GM18873 (cell line): Measurements from ENCODE around the gene ESD.
"Not testable (repeated sequence)": the region's sequence is repeated elsewhere in the genome, so short reads cannot be mapped to it uniquely, and the experiment has no call there.

Source experiments
- ATAC-seq: cut with Tn5 transposase; IDR thresholded peaks from one replicate; pipeline ENCODE4 v1.9.1; 2021; ENCODE audit warnings: mild to moderate bottlenecking, moderate library complexity, moderate number of reproducible peaks; ENCODE audit not compliant: unreplicated experiment, low FRiP score

The ESD gene

DNA sequence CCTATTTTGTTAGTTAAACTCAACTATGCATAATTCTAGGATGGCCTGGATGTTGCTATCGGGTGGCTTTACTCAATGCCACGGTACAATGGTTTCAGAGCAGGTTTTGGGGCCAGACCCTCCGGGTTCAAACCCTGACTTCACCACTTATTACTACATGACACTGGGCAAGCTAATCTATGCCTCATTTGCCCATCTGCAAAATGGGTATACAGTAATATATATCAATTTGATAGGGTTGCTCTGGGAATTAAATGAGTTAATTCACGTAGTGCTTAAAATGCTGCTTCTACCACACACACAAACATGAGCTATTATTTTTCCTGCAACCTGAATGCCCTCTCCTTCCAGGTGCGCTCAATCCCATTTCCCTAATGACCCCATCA lies 839 bp downstream of the ESD start:
- no peak for ATAC-seq

DNA sequence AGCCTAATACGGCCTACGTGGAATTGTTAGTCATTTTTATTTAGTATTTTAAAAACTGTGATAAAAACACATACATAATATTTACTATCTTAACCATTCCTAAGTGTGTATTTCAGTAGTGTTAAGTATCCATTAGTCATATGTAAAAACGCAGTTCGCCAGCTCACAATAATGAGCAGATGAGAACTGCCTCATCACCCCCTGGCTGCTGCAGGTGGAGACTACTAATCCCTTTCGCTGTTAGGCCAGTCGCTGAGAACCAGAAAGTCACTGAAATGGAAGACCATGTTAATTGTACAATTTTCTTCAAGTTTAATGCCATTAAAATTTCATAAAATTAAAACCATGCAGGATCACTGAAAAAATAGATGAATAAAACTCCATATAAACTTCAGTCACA lies 1.6 kb downstream of the ESD start:
- no peak for ATAC-seq

DNA sequence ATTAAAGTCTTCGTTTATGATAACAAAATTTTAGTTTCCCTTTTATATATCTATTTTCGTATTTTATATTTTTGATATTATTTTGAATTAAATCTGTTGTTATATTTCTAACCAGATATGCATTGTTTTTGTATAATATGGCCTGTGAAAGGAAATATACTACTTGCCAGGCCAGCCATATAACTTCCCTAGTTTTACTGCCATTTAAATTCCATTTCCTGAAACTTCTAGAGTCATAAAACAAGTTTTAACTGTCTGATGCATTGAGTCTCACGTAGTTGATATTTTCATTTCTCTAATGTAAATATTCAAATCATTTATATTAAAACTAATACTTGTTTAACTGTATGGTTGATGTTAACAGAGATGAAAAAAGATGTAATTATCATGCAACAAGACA lies 13.5 kb downstream of the ESD start:
- no peak for ATAC-seq

DNA sequence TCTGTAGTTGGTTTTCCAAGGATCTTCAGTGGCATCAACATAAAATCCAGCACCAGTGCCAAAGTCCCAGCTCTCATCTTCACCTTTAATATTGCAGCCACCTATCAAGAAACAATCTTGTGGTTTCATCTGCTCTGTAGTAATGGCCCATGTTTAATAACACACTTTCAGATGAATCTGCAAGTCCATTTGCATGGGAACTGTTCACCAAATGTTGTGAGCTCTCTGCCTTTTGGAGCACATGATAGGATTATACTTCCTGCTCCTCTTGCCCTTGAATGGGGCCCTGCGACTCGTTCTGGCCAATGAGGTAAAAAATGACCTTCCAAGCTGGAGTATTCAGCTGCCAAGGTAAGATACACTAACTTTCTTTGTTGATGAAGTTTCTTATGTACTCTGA lies 14.3 kb downstream of the ESD start:
- ATAC-seq = no peak

DNA sequence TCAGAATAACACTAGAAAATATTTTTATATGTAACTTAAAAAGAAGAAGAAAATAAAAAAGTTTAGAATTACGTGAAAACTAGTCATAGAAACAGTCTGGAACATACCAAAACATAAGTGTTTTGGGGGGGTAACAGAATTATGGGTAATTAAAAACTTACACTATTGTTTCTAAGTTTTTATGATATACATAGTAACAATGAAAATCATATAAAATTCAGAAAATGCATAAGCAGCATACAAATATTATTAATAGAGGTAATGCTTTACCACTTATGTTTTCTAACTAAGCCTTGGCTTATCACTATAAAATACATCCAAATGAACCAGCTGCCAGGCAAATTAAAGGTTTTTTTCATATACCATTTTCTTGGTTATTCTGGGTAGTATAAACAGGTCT lies 14.9 kb downstream of the ESD start:
- no peak for ATAC-seq

DNA sequence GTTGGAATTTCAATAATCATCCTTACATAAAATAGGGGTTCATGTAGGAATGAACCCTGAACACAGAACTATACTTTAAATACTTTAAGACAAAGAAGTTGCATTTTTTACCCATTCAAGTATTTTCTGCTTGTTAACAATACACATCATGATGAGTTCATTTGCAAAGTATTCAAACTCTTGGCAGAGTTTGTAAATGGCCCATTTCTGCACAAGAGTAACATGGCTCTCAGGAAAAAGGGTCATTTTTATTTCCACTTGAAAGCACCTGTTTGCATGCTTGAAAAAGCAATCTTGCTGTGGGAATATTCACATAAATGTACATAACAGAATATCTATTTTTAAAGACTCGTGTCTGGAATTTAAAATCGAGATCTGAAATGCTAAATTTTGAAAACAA lies 18.1 kb downstream of the ESD start:
- ATAC-seq = no peak

DNA sequence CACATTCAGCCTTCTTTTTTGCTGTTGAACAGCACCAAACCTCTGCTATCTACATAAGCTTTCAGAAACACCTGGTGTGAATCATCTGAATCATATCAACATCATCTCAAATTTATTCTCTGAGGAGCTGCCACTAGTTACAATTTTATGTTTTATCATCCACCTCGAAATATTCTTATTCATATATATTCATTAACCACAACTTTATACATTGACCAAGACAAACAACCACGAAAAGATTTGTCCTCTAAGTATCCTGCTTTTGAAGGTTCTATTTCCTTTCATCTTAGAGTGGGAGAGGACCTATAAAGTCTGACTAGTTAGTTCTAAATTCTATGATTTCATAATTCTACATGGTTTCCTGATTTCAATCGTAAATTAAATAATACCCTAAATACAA lies 18.9 kb downstream of the ESD start:
- no peak for ATAC-seq

DNA sequence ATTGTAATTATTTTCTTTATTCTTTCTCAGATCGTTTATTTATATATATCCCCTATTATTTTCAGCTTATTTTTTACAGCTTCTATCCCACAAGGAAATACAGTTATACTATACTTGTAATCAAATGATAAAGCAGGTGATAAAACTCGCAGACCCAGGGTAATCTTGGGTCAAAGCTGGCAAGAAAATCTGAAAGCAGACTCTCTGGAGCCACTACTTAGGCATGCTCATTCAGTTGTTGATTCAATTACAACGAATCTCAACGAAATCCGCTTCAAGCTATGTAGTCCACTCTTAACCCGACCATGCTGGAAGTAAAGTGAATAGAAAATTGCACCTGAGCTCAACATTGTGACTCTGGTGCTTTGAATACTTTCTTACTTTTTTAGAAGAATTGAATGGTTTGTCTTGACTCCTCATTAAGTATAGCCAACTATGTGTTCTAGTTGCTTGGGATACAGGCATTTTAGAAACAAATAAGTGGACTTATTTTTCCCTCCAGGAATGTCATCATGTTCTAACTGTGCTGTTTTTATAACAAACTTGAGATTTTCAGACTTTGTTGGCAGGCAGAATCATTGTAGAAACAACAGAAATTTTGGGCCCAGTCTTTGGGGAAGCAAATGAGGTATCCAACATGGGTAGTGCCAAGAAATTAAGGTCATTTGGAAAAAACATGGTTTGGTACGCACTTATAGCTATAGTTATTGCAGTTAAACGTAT lies 21.4 kb downstream of the ESD start:
- ATAC-seq = no peak

DNA sequence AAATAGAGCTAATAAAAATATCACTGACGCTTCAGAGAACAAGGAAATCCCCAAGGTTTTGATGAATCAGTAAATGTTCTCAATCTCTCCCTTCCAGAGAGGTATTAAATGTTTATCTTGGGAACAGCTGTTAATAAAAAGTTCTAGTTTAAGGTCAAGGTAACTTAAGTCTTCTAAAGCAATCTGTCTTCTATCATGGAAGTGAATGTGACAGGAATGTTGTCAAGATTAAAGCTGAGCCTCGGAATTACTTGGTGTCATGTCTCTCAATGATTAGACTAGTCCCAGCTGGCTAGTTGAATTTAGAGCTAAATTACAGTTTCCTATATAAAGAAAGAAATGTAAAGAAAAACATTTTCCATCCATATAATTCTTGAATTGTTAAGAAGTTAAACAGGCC lies 23.4 kb downstream of the ESD start:
- no peak for ATAC-seq

DNA sequence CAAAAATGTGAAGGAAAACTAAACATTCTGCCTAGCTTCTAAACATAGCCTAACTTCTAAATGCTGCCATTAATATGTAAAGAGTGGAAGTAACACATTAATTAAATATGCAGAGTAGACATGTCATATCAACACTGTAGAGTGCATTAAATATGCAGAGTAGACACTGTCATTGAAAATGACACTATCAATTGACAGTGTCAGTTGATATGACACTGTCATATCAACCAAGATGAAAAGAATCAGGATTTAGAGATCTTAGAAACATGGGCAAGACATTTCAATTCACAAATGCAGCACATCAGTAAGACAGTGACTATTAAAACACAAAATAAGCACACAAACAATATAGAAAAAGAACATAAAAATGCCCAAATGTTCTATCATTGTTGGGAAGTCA lies 25.3 kb downstream of the ESD start:
- ATAC-seq = no peak

DNA sequence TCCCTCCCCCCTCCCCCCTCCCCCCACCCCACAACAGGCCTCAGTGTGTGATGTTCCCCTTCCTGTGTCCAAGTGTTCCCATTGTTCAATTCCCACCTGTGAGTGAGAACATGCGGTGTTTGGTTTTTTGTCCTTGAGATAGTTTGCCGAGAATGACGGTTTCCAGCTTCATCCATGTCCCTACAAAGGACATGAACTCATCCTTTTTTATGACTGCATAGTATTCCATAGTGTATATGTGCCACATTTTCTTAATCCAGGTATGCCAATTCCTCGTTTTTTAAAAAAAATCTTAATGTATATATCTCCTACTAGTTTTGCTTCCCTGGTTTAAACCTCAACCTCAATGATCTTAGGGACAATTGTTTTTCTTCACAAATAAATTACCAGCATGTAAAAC lies 27.0 kb downstream of the ESD start:
- not testable (repeated sequence) for ATAC-seq

DNA sequence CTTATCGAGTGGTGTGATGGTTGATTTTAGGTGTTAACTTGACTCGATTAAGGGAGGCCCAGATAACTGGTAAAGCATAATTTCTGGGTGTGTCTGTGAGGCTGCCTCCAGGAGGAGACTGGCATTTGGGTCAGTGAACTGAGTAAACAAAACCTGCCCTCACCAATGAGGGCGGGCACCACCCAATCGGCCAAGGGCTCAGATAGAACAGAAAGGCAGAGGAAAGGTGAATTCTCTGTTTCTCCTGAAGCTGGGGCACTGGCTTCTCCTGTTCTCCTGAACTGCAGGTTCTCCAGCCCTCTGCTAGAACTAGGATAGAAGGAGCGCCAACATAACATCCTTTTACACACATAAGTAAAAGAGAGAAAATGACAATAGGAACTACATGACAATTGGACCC lies 35.1 kb downstream of the ESD start:
- ATAC-seq = no peak

DNA sequence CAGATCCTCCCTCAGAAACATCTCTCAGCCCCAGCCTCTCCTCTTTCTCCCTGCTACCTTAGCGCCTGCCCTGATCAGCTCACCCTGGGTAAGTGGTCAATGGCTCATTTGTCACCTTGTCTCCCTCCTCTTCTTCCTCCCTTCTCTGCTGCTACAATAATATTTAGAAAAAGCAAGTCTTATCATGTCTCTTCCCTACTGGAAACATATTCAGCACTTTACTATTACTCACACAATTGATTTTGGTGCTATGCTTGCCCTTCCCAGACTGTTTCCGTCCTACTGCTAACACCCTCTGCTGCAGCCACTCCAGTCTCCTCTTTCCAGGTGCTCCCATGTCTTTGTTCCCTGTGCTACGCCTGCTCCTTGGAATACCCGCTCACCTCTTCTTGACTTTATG lies 35.8 kb downstream of the ESD start:
- no peak for ATAC-seq

DNA sequence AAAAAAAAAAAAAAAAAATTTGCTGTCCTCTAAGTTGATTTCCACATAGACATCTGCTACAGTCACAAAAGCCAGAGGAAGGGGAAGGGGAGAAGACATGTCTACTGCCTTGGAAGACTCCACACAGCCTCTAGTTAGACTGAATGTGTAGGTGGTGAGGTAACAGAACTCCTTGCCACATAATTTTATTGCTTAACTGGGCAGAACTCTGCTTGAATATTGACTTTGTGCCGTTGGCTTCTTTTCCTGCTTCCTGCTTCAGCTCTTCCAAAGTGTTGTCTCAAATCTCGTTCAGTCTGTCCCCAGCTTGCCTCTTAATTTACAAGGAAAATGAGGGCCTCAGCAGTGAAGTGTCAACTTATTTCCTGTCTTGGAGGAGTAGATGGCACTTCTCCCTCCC lies 37.1 kb downstream of the ESD start:
- no peak for ATAC-seq

DNA sequence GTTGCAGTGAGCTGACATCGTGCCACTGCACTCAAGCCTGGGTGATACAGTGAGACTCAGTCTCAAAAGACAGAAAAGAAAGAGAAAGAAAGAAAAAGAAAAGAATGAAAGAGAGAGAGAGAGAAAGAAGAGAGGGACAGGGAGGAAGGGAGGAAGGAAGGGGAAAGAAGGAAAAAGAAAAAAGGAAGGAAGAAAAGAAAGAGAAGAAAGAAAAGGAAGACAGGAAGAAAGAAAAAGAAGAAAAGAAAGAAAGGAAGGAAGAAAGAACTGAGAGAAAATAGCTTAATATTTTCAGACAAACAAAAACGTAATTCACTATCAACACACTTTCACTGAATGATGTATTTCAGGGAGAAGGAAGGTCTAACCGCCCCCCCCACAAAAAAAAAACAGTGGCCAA lies 39.3 kb downstream of the ESD start:
- no peak for ATAC-seq

DNA sequence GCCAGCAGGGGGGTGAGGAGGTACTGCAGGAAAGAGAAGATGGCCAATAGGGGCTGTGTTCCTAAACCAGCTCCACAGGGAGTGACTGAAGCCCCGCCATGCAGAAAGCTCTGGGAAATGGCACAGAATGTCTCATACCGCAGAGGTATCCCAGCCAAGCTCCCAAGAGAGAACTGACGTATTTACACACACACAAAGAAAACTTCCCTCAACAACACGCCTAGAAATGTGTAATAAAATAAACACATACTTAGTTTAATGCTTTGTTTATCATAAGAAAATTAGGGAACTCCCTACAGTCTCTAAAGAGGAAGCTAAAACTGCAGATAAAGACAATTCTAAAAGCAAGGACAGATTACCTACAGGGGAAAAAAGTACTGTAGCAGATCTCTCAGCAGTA lies 40.0 kb downstream of the ESD start:
- no peak for ATAC-seq

DNA sequence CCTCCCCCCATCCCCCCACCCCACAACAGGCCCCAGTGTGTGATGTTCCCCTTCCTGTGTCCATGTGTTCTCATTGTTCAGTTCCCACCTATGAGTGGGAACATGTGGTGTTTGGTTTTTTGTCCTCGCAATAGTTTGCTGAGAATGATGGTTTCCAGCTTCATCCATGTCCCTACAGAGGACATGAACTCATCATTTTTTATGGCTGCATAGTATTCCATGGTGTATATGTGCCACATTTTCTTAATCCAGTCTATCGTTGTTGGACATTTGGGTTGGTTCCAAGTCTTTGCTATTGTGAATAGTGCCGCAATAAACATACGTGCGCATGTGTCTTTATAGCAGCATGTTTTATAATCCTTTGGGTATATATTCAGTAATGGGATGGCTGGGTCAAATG lies 41.5 kb downstream of the ESD start:
- not testable (repeated sequence) for ATAC-seq

DNA sequence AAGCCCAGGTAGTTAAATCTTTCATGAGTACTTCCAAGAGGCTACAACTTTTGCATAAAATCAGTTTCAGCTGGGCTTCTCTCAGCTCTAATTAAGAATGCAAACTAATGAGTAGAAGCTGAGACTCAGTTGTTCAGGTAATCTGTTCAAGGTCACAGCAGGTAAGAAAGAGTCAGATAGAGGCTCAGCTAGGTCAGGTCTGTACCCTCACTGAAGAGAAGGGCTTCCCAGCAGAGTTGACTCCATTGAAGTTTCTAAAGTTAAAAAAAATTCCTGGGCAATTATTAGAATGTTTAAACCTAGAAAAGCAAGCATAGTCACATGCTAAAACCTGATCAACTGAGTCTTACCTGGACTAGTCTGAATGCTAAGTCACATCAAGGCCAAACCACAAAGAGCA lies 42.1 kb downstream of the ESD start:
- no peak for ATAC-seq

DNA sequence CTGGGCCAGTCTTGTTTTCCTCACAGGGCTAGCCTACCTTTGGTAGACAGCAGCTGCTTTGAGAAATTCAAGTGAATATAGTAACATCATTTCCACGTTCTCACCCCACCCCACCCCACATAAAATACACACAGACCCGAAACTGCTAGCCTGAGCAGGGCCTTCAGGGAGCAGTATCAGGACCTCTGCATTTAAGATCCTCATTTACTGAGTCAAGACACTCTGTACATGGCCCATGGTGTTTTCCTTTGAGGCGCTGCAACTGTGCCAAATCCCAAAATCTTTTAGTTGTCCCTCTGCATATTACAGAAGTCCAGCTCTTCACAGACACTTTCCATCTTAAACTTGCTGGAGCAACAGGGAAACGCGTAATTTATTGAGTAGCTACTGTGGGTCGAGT lies 43.0 kb downstream of the ESD start:
- ATAC-seq = no peak

DNA sequence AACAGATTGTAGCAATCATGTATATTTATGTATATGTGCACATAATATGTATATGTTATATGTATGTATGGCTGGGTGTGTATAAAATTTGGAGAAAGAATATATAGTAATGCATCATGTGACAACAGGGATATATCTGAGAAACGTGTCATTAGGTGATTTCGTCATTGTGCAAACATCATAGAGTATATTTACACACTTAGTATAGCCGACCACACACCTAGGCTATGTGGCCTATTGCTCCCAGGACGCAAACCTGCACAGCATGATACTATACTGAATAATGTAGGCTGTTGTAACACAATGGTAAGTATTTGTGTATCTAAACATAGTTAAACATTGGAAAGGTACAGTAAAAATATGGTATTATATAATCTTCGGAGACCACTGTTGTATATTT lies 43.8 kb downstream of the ESD start:
- no peak for ATAC-seq

DNA sequence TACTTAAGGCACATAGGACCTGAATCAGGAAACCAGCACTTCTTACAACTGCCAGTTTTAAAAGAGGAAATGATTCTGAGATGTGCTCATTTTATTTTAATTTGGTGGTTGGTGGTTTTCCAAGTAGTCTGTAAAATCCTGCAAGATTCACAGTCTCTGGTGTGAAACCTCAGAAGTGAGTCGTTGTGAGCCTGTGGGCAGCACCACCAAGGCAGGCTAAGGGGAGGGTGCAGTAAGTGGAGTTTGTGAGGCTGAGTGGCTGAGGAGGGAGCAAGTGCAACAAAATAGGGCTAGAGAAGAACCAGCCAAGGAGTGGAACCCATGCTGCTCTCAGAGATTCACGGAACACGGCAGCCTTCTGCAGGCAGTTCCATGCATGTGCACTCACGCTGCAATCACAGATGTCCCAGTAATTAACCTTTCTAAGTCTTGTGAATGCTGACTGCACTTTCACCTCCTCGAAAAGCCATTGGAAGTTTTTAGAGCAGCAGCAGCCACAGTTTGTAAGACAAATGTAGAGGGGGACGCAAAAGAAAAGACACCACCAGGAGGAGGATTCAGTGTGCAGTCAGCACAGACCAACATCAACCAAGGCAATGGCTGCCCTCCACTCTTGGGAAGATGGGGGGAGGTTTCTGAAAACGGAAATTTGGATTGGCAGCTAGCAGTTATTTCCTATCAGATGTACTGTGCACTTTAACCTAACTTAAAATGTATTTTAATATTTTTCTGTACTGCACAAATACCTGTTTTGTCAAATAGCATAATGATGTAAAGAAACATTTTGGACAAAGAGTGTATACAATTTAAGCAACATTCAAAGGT lies 44.9 kb downstream of the ESD start:
- no peak for ATAC-seq

DNA sequence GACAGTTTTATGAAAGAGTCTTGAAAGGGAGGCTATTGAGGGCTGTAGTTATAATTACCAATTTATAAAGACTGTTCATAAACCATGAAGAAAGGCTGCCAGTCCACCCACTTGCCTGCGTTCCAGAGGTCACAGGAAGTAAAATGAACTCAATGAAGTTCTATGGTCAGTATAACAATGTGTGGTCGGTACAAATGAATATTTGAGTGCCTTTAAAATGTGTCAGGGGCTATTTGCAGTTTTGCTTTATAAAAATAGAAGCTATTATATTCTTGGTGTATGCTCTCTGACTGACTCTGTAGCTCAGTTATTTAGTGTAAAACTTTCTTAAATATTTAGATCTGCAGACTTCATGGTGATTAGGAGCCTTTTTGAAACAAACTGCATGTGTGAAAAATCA lies 47.0 kb downstream of the ESD start:
- ATAC-seq = no peak
